Germinal center (tissue), 1 donor: ENCODE results near the gene EVI5L.
"Not testable (repeated sequence)": the region's sequence is repeated elsewhere in the genome, so short reads cannot be mapped to it uniquely, and the experiment has no call there.

Source experiments
- DNase-seq: peaks from one replicate; pipeline ENCODE4 v3.0.0; 2012; ENCODE audit warnings: mixed read lengths, low spot score

EVI5L gene

GRCh38 chr19:7872306-7873204 is 42.5 kb downstream of the EVI5L start:
- no peak for DNase-seq

GRCh38 chr19:7873304-7874075 is 43.5 kb downstream of the EVI5L start:
- DNase-seq = no peak

- no peak for DNase-seq
Observed at GRCh38 chr19:7874076-7874896, 44.3 kb downstream of the EVI5L start, which contains the start of gene PRR36. Gene PRR36 (minus strand): TSS chr19:7874390. CDS start chr19:7873689, 701 bp downstream.

GRCh38 chr19:7874897-7875273 is 44.9 kb downstream of the EVI5L start:
- no peak for DNase-seq

- DNase-seq = no peak
Observed at GRCh38 chr19:7877249-7877836, 47.3 kb downstream of the EVI5L start.

GRCh38 chr19:7879111-7879807 is 49.2 kb downstream of the EVI5L start:
- no peak for DNase-seq

- DNase-seq = no peak
Observed at GRCh38 chr19:7879836-7880235, 49.8 kb downstream of the EVI5L start.

- no peak for DNase-seq
Observed at GRCh38 chr19:7881910-7882309, 51.9 kb downstream of the EVI5L start.

- DNase-seq = no peak
Observed at GRCh38 chr19:7883105-7883504, 53.1 kb downstream of the EVI5L start.

GRCh38 chr19:7883796-7884570 is 54.0 kb downstream of the EVI5L start:
- DNase-seq = no peak

- no peak for DNase-seq
Observed at GRCh38 chr19:7885818-7886217, 55.8 kb downstream of the EVI5L start.

GRCh38 chr19:7887408-7888144 is 57.6 kb downstream of the EVI5L start:
- DNase-seq = no peak

GRCh38 chr19:7888145-7888825 is 58.3 kb downstream of the EVI5L start, which contains the start of gene LRRC8E:
Gene LRRC8E (plus strand): TSS chr19:7888510. CDS start chr19:7895604, 7,094 bp downstream.
- DNase-seq = no peak

- no peak for DNase-seq
Observed at GRCh38 chr19:7888826-7889217, 58.8 kb downstream of the EVI5L start.

- DNase-seq = not testable (repeated sequence)
Observed at GRCh38 chr19:7893362-7894101, 63.5 kb downstream of the EVI5L start.

- DNase-seq = no peak
Observed at GRCh38 chr19:7894612-7895309, 64.7 kb downstream of the EVI5L start.

GRCh38 chr19:7895565-7895964 is 65.5 kb downstream of the EVI5L start:
- no peak for DNase-seq

- no peak for DNase-seq
Observed at GRCh38 chr19:7897292-7897691, 67.3 kb downstream of the EVI5L start.
